OCI-LY7 (cell line): ENCODE measurements around the gene SHC1. TPM values are rescaled to one million over a fixed set of nuclear protein-coding genes. Genes with fewer than 3 reads are reported as not detected.

ENCODE experiments used
- BruUV-seq: library from RNA; stranded (reverse); fragments of 400-500 nt; replicated peaks from 2 replicates; lab custom pipeline; 2021; lab: Mats Ljungman, UMichigan
- CTCF ChIA-PET: fragments of 300-600 bp; sonication (Branson Sonifier 250); formaldehyde crosslinking; loops from one replicate; lab custom pipeline; 2022; ENCODE audit warnings: antibody characterized with exemption; ENCODE audit not compliant: unreplicated experiment; lab: Charles Lee
- POLR2A ChIA-PET: fragments of 300-600 bp; sonication (Branson Sonifier 250); formaldehyde crosslinking; loops from one replicate; lab custom pipeline; 2022; ENCODE audit warnings: antibody characterized with exemption; lab: Charles Lee
- DNase-seq: peaks from one replicate; pipeline ENCODE4 v3.0.0-alpha.2; 2015; ENCODE audit warnings: low spot score
- H2AFZ ChIP-seq: fragments of 200-600 bp; sonication (generic), shearing (Covaris generic); 2 replicates; pipeline ENCODE4 v1.6.1; 2014; ENCODE audit warnings: mild to moderate bottlenecking, antibody characterized with exemption, low read length, moderate library complexity
- H3K27ac ChIP-seq: fragments of 200-600 bp; sonication (generic); 2 replicates; pipeline ENCODE4 v1.5.1; 2014; ENCODE audit warnings: mixed run types, low read depth, mild to moderate bottlenecking, moderate library complexity, low read length, inconsistent platforms; ENCODE audit not compliant: poor library complexity, severe bottlenecking
- H3K36me3 ChIP-seq: fragments of 200-600 bp; sonication (generic); 2 replicates; pipeline ENCODE4 v1.6.1; 2014; ENCODE audit warnings: mild to moderate bottlenecking, antibody characterized with exemption, low read length, moderate library complexity, mixed read lengths; ENCODE audit not compliant: insufficient read depth
- H3K4me1 ChIP-seq: fragments of 200-600 bp; sonication (generic); 2 replicates; pipeline ENCODE4 v1.5.1; 2014; ENCODE audit warnings: mild to moderate bottlenecking, low read length; ENCODE audit not compliant: insufficient read depth, poor library complexity, severe bottlenecking
- H3K4me2 ChIP-seq: fragments of 200-600 bp; sonication (generic); 2 replicates; pipeline ENCODE4 v1.6.1; 2014; ENCODE audit warnings: mild to moderate bottlenecking, low read length
- H3K4me3 ChIP-seq: fragments of 200-600 bp; sonication (generic); 2 replicates; pipeline ENCODE4 v1.5.1; 2014; ENCODE audit warnings: mild to moderate bottlenecking, low read depth, low read length; ENCODE audit not compliant: poor library complexity, severe bottlenecking
- H3K79me2 ChIP-seq: fragments of 200-600 bp; sonication (generic); 2 replicates; pipeline ENCODE4 v1.6.1; 2016; ENCODE audit warnings: low read depth, mild to moderate bottlenecking, low read length, moderate library complexity, mixed read lengths; ENCODE audit not compliant: insufficient read depth
- H3K9me2 ChIP-seq: fragments of 200-600 bp; sonication (generic); 2 replicates; pipeline ENCODE4 v1.6.1; 2016; ENCODE audit warnings: mild to moderate bottlenecking, low read length, mixed read lengths; ENCODE audit not compliant: insufficient read depth
- H3K9me3 ChIP-seq: fragments of 200-600 bp; sonication (generic); 2 replicates; pipeline ENCODE4 v1.6.1; 2014; ENCODE audit warnings: mild to moderate bottlenecking, mixed run types, low read length, mixed read lengths
- H4K20me1 ChIP-seq: fragments of 200-600 bp; sonication (generic); 2 replicates; pipeline ENCODE4 v1.6.1; 2014; ENCODE audit warnings: mild to moderate bottlenecking, antibody characterized with exemption, low read length, moderate library complexity, mixed read lengths; ENCODE audit not compliant: insufficient read depth
- EZH2phosphoT487 ChIP-seq: fragments of 200-600 bp; sonication (generic); IDR thresholded peaks from 2 replicates; pipeline ENCODE4 v1.6.1; 2018; ENCODE audit warnings: low read depth, borderline replicate concordance, mild to moderate bottlenecking, mixed run types, antibody characterized with exemption, low read length, moderate library complexity, mixed read lengths
- intact Hi-C: fragments of 100-400 bp; cut with micrococcal nuclease; formaldehyde crosslinking; loops from one replicate; pipeline ENCODE4 v1.10.0; 2022; ENCODE audit not compliant: unreplicated experiment
- total RNA-seq, 2 experiments: library from RNA; depleted of rRNA in 1 of 2; stranded (reverse); fragments of >200 nt in 1 of 2; shearing (Covaris generic) in 1 of 2; gene quantifications; 2 replicates each; pipeline ENCODE4 v1.2.3, GENCODE V29; 2014 to 2022
- TF ChIP-seq, protein P1 (sequence below): fragments of 200-600 bp; sonication (generic); conservative IDR thresholded peaks from 2 replicates; pipeline ENCODE4 v1.5.1; 2014; ENCODE audit warnings: mild to moderate bottlenecking, antibody characterized with exemption, low read length, moderate library complexity, mixed read lengths

The SHC1 gene
- total RNA-seq, 2 experiments from 2014 or later: 37.6 to 77.4 TPM

DNA sequence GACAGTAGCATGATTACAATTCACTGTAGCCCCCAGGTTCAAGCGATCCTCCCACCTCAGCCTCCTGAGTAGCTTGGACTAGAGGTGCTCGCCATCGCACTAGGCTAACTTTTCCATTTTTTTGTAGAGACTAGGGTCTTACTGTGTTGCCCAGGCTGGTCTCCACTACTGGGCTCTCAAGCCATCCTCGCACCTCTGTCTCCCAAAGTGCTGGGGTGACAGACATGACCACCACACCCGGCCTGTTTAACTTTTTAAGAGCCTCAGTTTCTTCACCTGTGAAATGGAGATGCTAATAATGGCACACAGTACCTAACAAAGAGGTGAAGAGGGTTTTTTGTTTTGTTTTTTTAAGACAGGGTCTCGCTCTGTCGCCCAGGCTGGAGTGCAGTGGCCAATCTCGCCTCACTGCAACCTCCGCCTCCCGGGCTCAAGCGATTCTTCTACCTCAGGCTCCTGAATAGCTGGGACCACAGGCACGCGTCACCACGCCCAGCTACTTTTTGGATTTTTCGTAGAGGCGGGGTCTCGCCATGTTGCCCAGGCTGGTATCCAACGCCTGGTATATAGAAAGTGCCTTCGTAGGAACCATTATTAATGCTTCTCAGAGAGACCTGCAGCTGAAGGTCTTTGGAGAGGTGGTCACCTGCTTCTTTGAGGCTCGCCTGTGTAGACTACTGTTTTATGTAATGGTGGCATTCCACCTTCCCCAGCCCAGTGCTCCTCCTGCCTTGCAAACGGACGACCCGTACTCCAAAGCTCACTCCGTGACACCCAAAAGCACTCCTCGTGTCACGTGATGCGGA, 34.6 kb downstream of the SHC1 start:
- Histone ChIP-seq H3K79me2 (peaks cover 33% of the 10 kb centered on the region), H3K4me3 (peak overlapping the region; percentile 74), H4K20me1 (no peaks in the 10 kb centered on the region), H3K4me1 (peaks cover 47% of the 10 kb centered on the region), H3K9me2 (no peaks in the 10 kb centered on the region), H3K27ac (peak overlapping the region; percentile 92), H3K4me2 (peak overlapping the region; percentile 99), H3K9me3 (no peaks in the 10 kb centered on the region), H2AFZ (peak overlapping the region; percentile 46; the same call in 1 of the 2 replicates), H3K36me3 (peaks cover 9% of the 10 kb centered on the region; the same call in 1 of the 2 replicates)
- TSS peak; percentile 39 for BruUV-seq
- no peak for DNase-seq
- POLR2A ChIA-PET: interaction anchor here (0.5 to 1.9 kb wide), 10 partner anchors 9 to 266 kb away, joined by 3 to 7 read pairs (median 4); partner anchors contain the start of gene PBXIP1
- TF ChIP-seq EZH2phosphoT487: no peak
- TF ChIP-seq, protein P1, sequence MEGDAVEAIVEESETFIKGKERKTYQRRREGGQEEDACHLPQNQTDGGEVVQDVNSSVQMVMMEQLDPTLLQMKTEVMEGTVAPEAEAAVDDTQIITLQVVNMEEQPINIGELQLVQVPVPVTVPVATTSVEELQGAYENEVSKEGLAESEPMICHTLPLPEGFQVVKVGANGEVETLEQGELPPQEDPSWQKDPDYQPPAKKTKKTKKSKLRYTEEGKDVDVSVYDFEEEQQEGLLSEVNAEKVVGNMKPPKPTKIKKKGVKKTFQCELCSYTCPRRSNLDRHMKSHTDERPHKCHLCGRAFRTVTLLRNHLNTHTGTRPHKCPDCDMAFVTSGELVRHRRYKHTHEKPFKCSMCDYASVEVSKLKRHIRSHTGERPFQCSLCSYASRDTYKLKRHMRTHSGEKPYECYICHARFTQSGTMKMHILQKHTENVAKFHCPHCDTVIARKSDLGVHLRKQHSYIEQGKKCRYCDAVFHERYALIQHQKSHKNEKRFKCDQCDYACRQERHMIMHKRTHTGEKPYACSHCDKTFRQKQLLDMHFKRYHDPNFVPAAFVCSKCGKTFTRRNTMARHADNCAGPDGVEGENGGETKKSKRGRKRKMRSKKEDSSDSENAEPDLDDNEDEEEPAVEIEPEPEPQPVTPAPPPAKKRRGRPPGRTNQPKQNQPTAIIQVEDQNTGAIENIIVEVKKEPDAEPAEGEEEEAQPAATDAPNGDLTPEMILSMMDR: no peak
- intact Hi-C loops: loop anchor here (2.0 kb wide), 1 partner anchor 377 kb away; the partner anchor contains the start of gene UBE2Q1
- CTCF ChIA-PET: interaction anchor here (0.5 to 1.0 kb wide), 3 partner anchors 63 to 108 kb away, joined by 3 to 7 read pairs (median 5); no protein-coding TSS in a partner anchor

DNA sequence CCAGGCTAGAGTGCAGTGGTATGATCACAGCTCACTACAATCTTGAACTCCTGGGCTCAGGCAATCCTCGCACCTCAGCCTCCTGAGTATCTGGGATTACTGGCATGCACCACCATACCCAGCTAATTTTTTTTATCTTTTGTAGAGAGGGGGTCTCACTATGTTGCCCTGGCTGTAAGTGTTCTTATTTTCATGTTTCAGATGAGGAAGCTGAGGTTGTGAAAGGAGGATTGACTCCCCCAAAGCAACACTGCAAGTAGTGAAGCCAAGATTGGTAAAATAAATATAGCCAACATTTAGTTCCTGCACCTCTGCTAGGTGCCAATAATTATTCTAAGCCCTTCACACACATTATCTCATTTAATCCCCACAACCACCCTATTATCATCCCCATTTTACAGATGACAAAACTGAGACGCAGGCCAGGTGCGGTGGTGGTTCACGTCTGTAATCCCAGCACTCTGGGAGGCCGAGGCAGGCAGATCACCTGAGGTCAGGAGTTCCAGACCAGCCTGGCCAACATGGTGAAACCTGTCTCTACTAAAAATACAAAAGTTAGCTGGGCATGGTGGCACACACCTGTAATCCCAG, 36.1 kb downstream of the SHC1 start:
- Histone ChIP-seq H3K27ac (no peak overlapping the region), H3K4me1 (peaks cover 32% of the 10 kb centered on the region), H3K9me2 (no peaks in the 10 kb centered on the region), H3K9me3 (no peaks in the 10 kb centered on the region), H4K20me1 (no peaks in the 10 kb centered on the region), H3K4me3 (no peak overlapping the region), H3K4me2 (no peak overlapping the region), H2AFZ (no peak overlapping the region), H3K79me2 (peaks cover 20% of the 10 kb centered on the region), H3K36me3 (peaks cover 19% of the 10 kb centered on the region)
- intact Hi-C loops: no loop called here
- CTCF ChIA-PET: no interaction called here
- TF ChIP-seq EZH2phosphoT487: no peak
- TF ChIP-seq, protein P1: no peak
- POLR2A ChIA-PET: interaction anchor here (0.7 kb wide), 1 partner anchor 27 kb away, joined by 6 read pairs; no protein-coding TSS in a partner anchor
- DNase-seq: no peak
- BruUV-seq: no TSS peak
